HCT116 (cell line): ENCODE measurements around the gene ZDHHC14. TPM values are rescaled to one million over a fixed set of nuclear protein-coding genes. Genes with fewer than 3 reads are reported as not detected.
A peak's percentile ranks its signal among the peaks of the same experiment; 100 is the strongest.

Experiments
- ATAC-seq: fragments of 200-7000 bp; cut with Tn5 transposase; 2 replicates; pipeline ENCODE4 v1.9.1; 2020; ENCODE audit warnings: mild to moderate bottlenecking, moderate library complexity
- BruUV-seq: library from RNA; stranded (reverse); fragments of 400-500 nt; replicated peaks from 2 replicates; lab custom pipeline; 2021; lab: Mats Ljungman, UMichigan
- CTCF ChIA-PET: fragments of 300-600 bp; sonication (Branson Sonifier 250); formaldehyde crosslinking; loops from one replicate; lab custom pipeline; 2021; ENCODE audit warnings: antibody characterized with exemption; lab: Charles Lee
- POLR2A ChIA-PET: fragments of 300-600, 350-600 bp; sonication (Branson Sonifier 250); formaldehyde crosslinking; loops from one replicate; lab custom pipeline; 2021; ENCODE audit warnings: antibody characterized with exemption; lab: Charles Lee
- RAD21 ChIA-PET, 2 experiments: fragments of 300-600 bp; sonication (Branson Sonifier 250); formaldehyde crosslinking; loops; one replicate each; lab custom pipeline; 2023; ENCODE audit warnings: low total read pairs in 2 of 2; ENCODE audit not compliant: uncharacterized antibody in 2 of 2, unreplicated experiment in 2 of 2, low non-redundant PET in 1 of 2; lab: Charles Lee
- DNase-seq: peaks from one replicate; pipeline ENCODE4 v3.0.0-alpha.2; 2010; ENCODE audit warnings: low read depth, low spot score
- H2AFZ ChIP-seq: fragments of 200-600 bp; shearing (Covaris generic), sonication (generic); 2 replicates; pipeline ENCODE4 v1.6.1; 2017; ENCODE audit warnings: low read depth, mixed run types, mixed read lengths, antibody characterized with exemption, low read length; ENCODE audit not compliant: poor library complexity, severe bottlenecking
- H3K27ac ChIP-seq: 2 replicates; pipeline ENCODE4 v1.5.1; 2012; ENCODE audit warnings: low read depth, low read length
- H3K27me3 ChIP-seq: fragments of 200-600 bp; sonication (generic); 2 replicates; pipeline ENCODE4 v1.6.1; 2016; ENCODE audit warnings: mixed run types, low read length, mixed read lengths; ENCODE audit not compliant: insufficient read depth
- H3K36me3 ChIP-seq, 2 experiments: fragments of 200-500 bp in 1 of 2; fragments of 200-600 bp in 1 of 2; sonication (Bioruptor generic) in 1 of 2; sonication (generic) in 1 of 2; 2 replicates each; pipeline versions ENCODE4 v1.5.1 to v1.6.1; 2014 to 2016; ENCODE audit warnings: low read length in 2 of 2, inconsistent platforms in 1 of 2, mixed read lengths in 1 of 2, mixed run types in 1 of 2; ENCODE audit not compliant: insufficient read depth in 2 of 2, control insufficient read depth in 1 of 2
- H3K4me1 ChIP-seq, 2 experiments: fragments of 200-600 bp in 1 of 2; sonication (generic) in 1 of 2; 2 replicates each; pipeline versions ENCODE4 v1.5.1 to v1.6.1; 2012 to 2017; ENCODE audit warnings: low read length in 2 of 2, inconsistent platforms in 1 of 2, mild to moderate bottlenecking in 1 of 2, mixed read lengths in 1 of 2, mixed run types in 1 of 2, moderate library complexity in 1 of 2; ENCODE audit not compliant: insufficient read depth in 2 of 2, control insufficient read depth in 1 of 2
- H3K4me2 ChIP-seq: fragments of 200-600 bp; sonication (generic); 2 replicates; pipeline ENCODE4 v1.6.1; 2017; ENCODE audit warnings: mixed run types, low read length, mixed read lengths
- H3K4me3 ChIP-seq, 2 experiments: fragments of 200-600 bp in 1 of 2; sonication (generic) in 1 of 2; replicated peaks in 1 of 2; 2 replicates each; pipeline ENCODE4 v1.5.1; 2011 to 2016; ENCODE audit warnings: low read length in 2 of 2, control low read depth in 1 of 2, low read depth in 1 of 2, mild to moderate bottlenecking in 1 of 2, mixed read lengths in 1 of 2, mixed run types in 1 of 2
- H3K79me2 ChIP-seq: fragments of 200-600 bp; sonication (generic); 2 replicates; pipeline ENCODE4 v1.6.1; 2017; ENCODE audit warnings: mild to moderate bottlenecking, mixed run types, low read length, moderate library complexity, mixed read lengths; ENCODE audit not compliant: insufficient read depth
- H3K9ac ChIP-seq: fragments of 200-600 bp; sonication (generic); 2 replicates; pipeline ENCODE4 v1.6.1; 2016; ENCODE audit warnings: low read length, mixed read lengths
- H3K9me2 ChIP-seq: fragments of 200-600 bp; sonication (generic), shearing (Covaris generic); 2 replicates; pipeline ENCODE4 v1.6.1; 2017; ENCODE audit warnings: mixed run types, mild to moderate bottlenecking, moderate library complexity; ENCODE audit not compliant: insufficient read depth
- H3K9me3 ChIP-seq, 2 experiments: fragments of 200-500 bp in 1 of 2; fragments of 200-600 bp in 1 of 2; sonication (Bioruptor generic) in 1 of 2; sonication (generic) in 1 of 2; 2 replicates each; pipeline ENCODE4 v1.6.1; 2014 to 2017; ENCODE audit warnings: low read length in 2 of 2, mixed read lengths in 2 of 2, inconsistent platforms in 1 of 2, low read depth in 1 of 2, mild to moderate bottlenecking in 1 of 2, mixed run types in 1 of 2, moderate library complexity in 1 of 2; ENCODE audit not compliant: control insufficient read depth in 1 of 2, insufficient read depth in 1 of 2
- H4K20me1 ChIP-seq: fragments of 200-600 bp; sonication (generic), shearing (Covaris generic); 2 replicates; pipeline ENCODE4 v1.6.1; 2017; ENCODE audit warnings: mixed run types, mild to moderate bottlenecking, moderate library complexity; ENCODE audit not compliant: insufficient read depth
- CTCF ChIP-seq, 3 experiments: fragments of 200-600 bp in 1 of 3; sonication (generic) in 1 of 3; IDR thresholded peaks in 2 of 3; conservative IDR thresholded peaks in 1 of 3; 2 replicates each; pipeline ENCODE4 v1.5.1; 2012 to 2017; ENCODE audit warnings: low read depth in 2 of 3, low read length in 2 of 3, antibody characterized with exemption in 1 of 3, borderline replicate concordance in 1 of 3, control low read depth in 1 of 3, mild to moderate bottlenecking in 1 of 3, mixed read lengths in 1 of 3, mixed run types in 1 of 3, moderate library complexity in 1 of 3; ENCODE audit not compliant: insufficient read depth in 1 of 3
- FOSL1 ChIP-seq: IDR thresholded peaks from 2 replicates; pipeline ENCODE4 v1.6.1; 2012; ENCODE audit warnings: low read depth
- RAD21 ChIP-seq: IDR thresholded peaks from 2 replicates; pipeline ENCODE4 v1.6.1; 2012; ENCODE audit warnings: low read depth, mild to moderate bottlenecking
- ZBTB33 ChIP-seq: IDR thresholded peaks from 2 replicates; pipeline ENCODE4 v1.6.1; 2011; ENCODE audit warnings: mild to moderate bottlenecking, low read length, moderate library complexity; ENCODE audit not compliant: insufficient replicate concordance; ENCODE audit errors: extremely low read depth
- intact Hi-C: fragments of 100-400 bp; cut with micrococcal nuclease; formaldehyde crosslinking; loops from 2 replicates; pipeline ENCODE4 v1.10.0; 2022
- total RNA-seq: library from RNA; stranded (reverse); gene quantifications from one replicate; pipeline ENCODE4 v1.2.1, GENCODE V29; 2021; ENCODE audit not compliant: unreplicated experiment

The ZDHHC14 gene
- total RNA-seq, 1 experiment from 2014 or later, result 5.3 TPM

GRCh38 chr6:157339432-157339831 is 41.6 kb upstream of the ZDHHC14 start:
- no peaks in the 10 kb centered on the region for H3K9me3 ChIP-seq
- peaks cover 0 to 5% of the 10 kb centered on the region in 2 experiments; a peak in 1 of 4 replicates for H3K4me1 ChIP-seq
- no peaks in the 10 kb centered on the region for H3K9me2 ChIP-seq
- H4K20me1 ChIP-seq, result no peaks in the 10 kb centered on the region
- H2AFZ ChIP-seq, result no peak overlapping the region
- ATAC-seq (no peak), DNase-seq (no peak)
- no peak overlapping the region for H3K4me3 ChIP-seq
- TF ChIP-seq CTCF (IDR thresholded peaks at IDR 0.05 in 2 of 3, conservative IDR thresholded peaks at IDR 0.05 in 1 of 3; ENCODE audit: borderline replicate concordance in 1 of 3, insufficient read depth in 1 of 3, low read depth in 2 of 3, low read length in 2 of 3), result peak; percentile 21 to 45 (median 32); a peak in 3 of 6 replicates
- TF ChIP-seq FOSL1, result no peak
- TF ChIP-seq ZBTB33, result no peak
- peak; percentile 67 for TF ChIP-seq RAD21
- no peak overlapping the region for H3K9ac ChIP-seq
- H3K27me3 ChIP-seq, result 0 out of 2 replicates have a peak, but pooled peaks cover 5% of the 10 kb centered on the region
- ChIA-PET POLR2A (interaction anchor here (0.9 kb wide), 1 partner anchor 15 kb away, joined by 3 read pairs; no protein-coding TSS in a partner anchor), RAD21 (no interaction called here), CTCF (no interaction called here)
- H3K79me2 ChIP-seq, result no peaks in the 10 kb centered on the region
- intact Hi-C loops, result no loop called here
- H3K27ac ChIP-seq, result no peak overlapping the region
- no peak overlapping the region for H3K4me2 ChIP-seq
- BruUV-seq, result no TSS peak
- no peaks in the 10 kb centered on the region for H3K36me3 ChIP-seq
